ENCODE data around the gene FH.

GRCh38 chr1:241475671-241476070 is 43.9 kb downstream of the FH start:
- TF ChIP-seq CTCF (IDR thresholded peaks at IDR 0.05) (no peak), POLR2A (IDR thresholded peaks at IDR 0.05) (no peak)

Measured in right lobe of liver (tissue), 4 donors.